SK-N-MC (cell line): ENCODE data around the gene CEMIP.

ENCODE experiments used
- DNase-seq: peaks from one replicate; pipeline ENCODE4 v3.0.0-alpha.2; 2011; ENCODE audit warnings: low read depth, low spot score
- H3K27ac ChIP-seq: fragments of 200-600 bp; sonication (generic); 2 replicates; pipeline ENCODE4 v1.5.1; 2016; ENCODE audit warnings: mixed run types
- H3K36me3 ChIP-seq: fragments of 200-600 bp; sonication (generic); 2 replicates; pipeline ENCODE4 v1.6.1; 2017; ENCODE audit warnings: antibody characterized with exemption, low read length, mixed read lengths; ENCODE audit not compliant: insufficient read depth
- H3K4me3 ChIP-seq: fragments of 200-600 bp; sonication (generic); 2 replicates; pipeline ENCODE4 v1.5.1; 2016
- H3K9ac ChIP-seq: fragments of 200-600 bp; sonication (generic); 2 replicates; pipeline ENCODE4 v1.8.0; 2017; ENCODE audit warnings: mixed run types, mixed read lengths; ENCODE audit not compliant: insufficient read length
- H3K9me3 ChIP-seq: fragments of 200-600 bp; sonication (generic); 2 replicates; pipeline ENCODE4 v1.6.1; 2017; ENCODE audit warnings: low read depth, mild to moderate bottlenecking, antibody characterized with exemption, low read length, moderate library complexity, mixed read lengths
- EZH2 ChIP-seq: fragments of 200-600 bp; sonication (generic); IDR thresholded peaks from one replicate; pipeline ENCODE4 v1.6.1; 2017; ENCODE audit warnings: antibody characterized with exemption
- FOXP2 ChIP-seq: optimal IDR thresholded peaks from 2 replicates; pipeline ENCODE3; 2011; ENCODE audit warnings: mild to moderate bottlenecking, moderate library complexity; ENCODE audit not compliant: insufficient read depth; ENCODE audit errors: extremely low read length, control extremely low read depth
- POLR2AphosphoS5 ChIP-seq: IDR thresholded peaks from 2 replicates; pipeline ENCODE4 v1.6.1; 2012; ENCODE audit warnings: mild to moderate bottlenecking, low read depth, low read length, borderline replicate concordance

The CEMIP gene

GRCh38 chr15:80801891-80802680, 22.9 kb downstream of the CEMIP start:
- H3K9me3 ChIP-seq, result no peaks in the 10 kb centered on the region
- no peak overlapping the region for H3K27ac ChIP-seq
- no peak for TF ChIP-seq EZH2
- TF ChIP-seq FOXP2, result no peak
- TF ChIP-seq POLR2AphosphoS5, result no peak
- H3K36me3 ChIP-seq, result no peaks in the 10 kb centered on the region
- no peak for DNase-seq
- H3K4me3 ChIP-seq, result no peak overlapping the region
- no peak overlapping the region for H3K9ac ChIP-seq

GRCh38 chr15:80803580-80804525, 24.7 kb downstream of the CEMIP start:
- Histone ChIP-seq H3K4me3 (no peak overlapping the region), H3K27ac (no peak overlapping the region), H3K36me3 (no peaks in the 10 kb centered on the region), H3K9ac (no peak overlapping the region), H3K9me3 (no peaks in the 10 kb centered on the region)
- TF ChIP-seq POLR2AphosphoS5 (no peak), FOXP2 (no peak), EZH2 (no peak)
- no peak for DNase-seq

- TF ChIP-seq POLR2AphosphoS5 (no peak), FOXP2 (no peak), EZH2 (no peak)
- DNase-seq, result no peak
- Histone ChIP-seq H3K9ac (no peak overlapping the region), H3K27ac (no peak overlapping the region), H3K36me3 (no peaks in the 10 kb centered on the region), H3K4me3 (no peak overlapping the region), H3K9me3 (no peaks in the 10 kb centered on the region)
Measured at GRCh38 chr15:80804970-80805495, 25.9 kb downstream of the CEMIP start.

GRCh38 chr15:80811781-80812315, 32.7 kb downstream of the CEMIP start:
- no peak for TF ChIP-seq POLR2AphosphoS5
- no peak for TF ChIP-seq FOXP2
- TF ChIP-seq EZH2, result no peak
- H3K36me3 ChIP-seq, result no peaks in the 10 kb centered on the region
- no peak overlapping the region for H3K9ac ChIP-seq
- no peak overlapping the region for H3K4me3 ChIP-seq
- no peak overlapping the region for H3K27ac ChIP-seq
- no peak for DNase-seq
- no peaks in the 10 kb centered on the region for H3K9me3 ChIP-seq

GRCh38 chr15:80815106-80815505, 35.9 kb downstream of the CEMIP start:
- H3K9me3 ChIP-seq, result no peaks in the 10 kb centered on the region
- H3K36me3 ChIP-seq, result no peaks in the 10 kb centered on the region
- DNase-seq, result no peak
- TF ChIP-seq EZH2, result no peak
- no peak overlapping the region for H3K9ac ChIP-seq
- H3K4me3 ChIP-seq, result no peak overlapping the region
- H3K27ac ChIP-seq, result no peak overlapping the region

- H3K4me3 ChIP-seq, result no peak overlapping the region
- no peaks in the 10 kb centered on the region for H3K36me3 ChIP-seq
- H3K9me3 ChIP-seq, result no peaks in the 10 kb centered on the region
- no peak for DNase-seq
- no peak overlapping the region for H3K9ac ChIP-seq
- TF ChIP-seq POLR2AphosphoS5, result no peak
- TF ChIP-seq EZH2, result no peak
- TF ChIP-seq FOXP2, result no peak
- H3K27ac ChIP-seq, result no peak overlapping the region
Measured at GRCh38 chr15:80816049-80816653, 37.0 kb downstream of the CEMIP start.

- Histone ChIP-seq H3K27ac (no peak overlapping the region), H3K9ac (no peak overlapping the region), H3K4me3 (no peak overlapping the region), H3K36me3 (no peaks in the 10 kb centered on the region), H3K9me3 (no peaks in the 10 kb centered on the region)
- TF ChIP-seq POLR2AphosphoS5 (no peak), FOXP2 (no peak), EZH2 (no peak)
- no peak for DNase-seq
Measured at GRCh38 chr15:80816936-80817335, 37.8 kb downstream of the CEMIP start.

- DNase-seq, result no peak
- TF ChIP-seq FOXP2, result no peak
Measured at GRCh38 chr15:80817901-80818300, 38.7 kb downstream of the CEMIP start.

More at GRCh38 chr15:80817901-80818300, 38.7 kb downstream of the CEMIP start:
- H3K36me3 ChIP-seq, result no peaks in the 10 kb centered on the region
- no peak overlapping the region for H3K27ac ChIP-seq
- H3K4me3 ChIP-seq, result no peak overlapping the region
- no peaks in the 10 kb centered on the region for H3K9me3 ChIP-seq
- H3K9ac ChIP-seq, result no peak overlapping the region
